Measurements from ENCODE around the gene CCT4. TPM values are rescaled to one million over a fixed set of nuclear protein-coding genes. Genes with fewer than 3 reads are reported as not detected.

Gene CCT4
- total RNA-seq, 4 donors from 2014 or later = 63.2 to 87.1 (median 75.5) TPM

- H3K27ac ChIP-seq = no peak overlapping the region
- intact Hi-C loops (cut with DNase I; ENCODE audit: low total_unique reads) = loop anchor here (10.0 kb wide), 1 partner anchor 283 kb away; the partner anchor contains the start of gene B3GNT2
- no peaks in the 10 kb centered on the region for H3K9me3 ChIP-seq
- in situ Hi-C loops (cut with MboI; ENCODE audit: low sequenced_read_pairs in 4 of 4) = no loop called here
- TF ChIP-seq CTCF (IDR thresholded peaks at IDR 0.05 in 4 of 5, conservative IDR thresholded peaks at IDR 0.05 in 1 of 5) (peak in 4 of 5 experiments; percentile 5 to 35 (median 18)), POLR2A (IDR thresholded peaks at IDR 0.05) (no peak)
- no peak for DNase-seq
- ATAC-seq = peak; percentile 58 to 62
- no peaks in the 10 kb centered on the region for H3K36me3 ChIP-seq
- peaks cover 16 to 17% of the 10 kb centered on the region in 2 donors for H3K4me1 ChIP-seq
- H3K27me3 ChIP-seq = no peaks in the 10 kb centered on the region
- H3K4me3 ChIP-seq = no peak overlapping the region
Observed at GRCh38 chr2:61911510-61911909, 23.1 kb upstream of the CCT4 start.

- Histone ChIP-seq H3K4me3 (no peak overlapping the region), H3K36me3 (no peaks in the 10 kb centered on the region), H3K4me1 (peaks cover 16 to 22% of the 10 kb centered on the region in 2 donors), H3K27me3 (no peaks in the 10 kb centered on the region), H3K9me3 (no peaks in the 10 kb centered on the region), H3K27ac (no peak overlapping the region)
- no peak for DNase-seq
- in situ Hi-C loops (cut with MboI; ENCODE audit: low sequenced_read_pairs in 4 of 4) (no loop called here), intact Hi-C loops (cut with DNase I; ENCODE audit: low total_unique reads) (loop anchor here (10.0 kb wide), 1 partner anchor 284 kb away; the partner anchor contains the start of gene B3GNT2)
- no peak for ATAC-seq
- TF ChIP-seq POLR2A (IDR thresholded peaks at IDR 0.05) (no peak), CTCF (IDR thresholded peaks at IDR 0.05 in 4 of 5, conservative IDR thresholded peaks at IDR 0.05 in 1 of 5) (no peak)
Observed at GRCh38 chr2:61910603-61911002, 22.1 kb upstream of the CCT4 start.

- ATAC-seq = no peak
- Histone ChIP-seq H3K36me3 (no peaks in the 10 kb centered on the region), H3K27me3 (no peaks in the 10 kb centered on the region), H3K9me3 (no peaks in the 10 kb centered on the region), H3K4me3 (no peak overlapping the region), H3K4me1 (peaks cover 16 to 27% of the 10 kb centered on the region in 2 donors), H3K27ac (no peak overlapping the region)
- intact Hi-C loops (cut with DNase I; ENCODE audit: low total_unique reads) = no loop called here
- in situ Hi-C loops (cut with MboI; ENCODE audit: low sequenced_read_pairs in 4 of 4) = no loop called here
- DNase-seq = no peak
- TF ChIP-seq CTCF (IDR thresholded peaks at IDR 0.05 in 4 of 5, conservative IDR thresholded peaks at IDR 0.05 in 1 of 5) (no peak), POLR2A (IDR thresholded peaks at IDR 0.05) (no peak)
Observed at GRCh38 chr2:61909116-61909515, 20.7 kb upstream of the CCT4 start.

GRCh38 chr2:61906186-61906470 lies 17.7 kb upstream of the CCT4 start:
- no peaks in the 10 kb centered on the region for H3K36me3 ChIP-seq
- in situ Hi-C loops (cut with MboI; ENCODE audit: low sequenced_read_pairs in 4 of 4) = no loop called here
- no peaks in the 10 kb centered on the region for H3K9me3 ChIP-seq
- peak overlapping the region; percentile 90 to 92 (median 90) for H3K4me3 ChIP-seq
- H3K27me3 ChIP-seq = no peaks in the 10 kb centered on the region
- DNase-seq = no peak
- intact Hi-C loops (cut with DNase I; ENCODE audit: low total_unique reads) = no loop called here
- ATAC-seq = peak; percentile 15 to 40
- no peak for TF ChIP-seq CTCF (IDR thresholded peaks at IDR 0.05 in 4 of 5, conservative IDR thresholded peaks at IDR 0.05 in 1 of 5)
- H3K4me1 ChIP-seq = peaks cover 5 to 20% of the 10 kb centered on the region in 2 donors
- H3K27ac ChIP-seq = peak overlapping the region; percentile 81 to 89 (median 84)
